OCI-LY1 (cell line): ENCODE measurements around the gene CYGB.

Source experiments
- H2AFZ ChIP-seq: fragments of 200-600 bp; sonication (generic), shearing (Covaris generic); 2 replicates; pipeline ENCODE4 v1.6.0; 2014; ENCODE audit warnings: antibody characterized with exemption, mild to moderate bottlenecking, low read length
- H3F3A ChIP-seq: fragments of 200-600 bp; sonication (generic), shearing (Covaris generic); 2 replicates; pipeline ENCODE4 v1.6.0; 2014; ENCODE audit warnings: mild to moderate bottlenecking, antibody characterized with exemption, low read length, moderate library complexity; ENCODE audit not compliant: insufficient read depth
- H3K27ac ChIP-seq: fragments of 200-600 bp; sonication (generic); 2 replicates; pipeline ENCODE4 v1.5.1; 2014; ENCODE audit warnings: low read length, mixed run types, mild to moderate bottlenecking, low read depth; ENCODE audit not compliant: poor library complexity, severe bottlenecking
- H3K27me3 ChIP-seq: fragments of 200-600 bp; sonication (generic); 2 replicates; pipeline ENCODE4 v1.6.0; 2014; ENCODE audit warnings: antibody characterized with exemption, mild to moderate bottlenecking, low read length, moderate library complexity; ENCODE audit not compliant: insufficient read depth
- H3K36me3 ChIP-seq: fragments of 200-600 bp; sonication (generic); 2 replicates; pipeline ENCODE4 v1.6.1; 2014; ENCODE audit warnings: mild to moderate bottlenecking, antibody characterized with exemption, low read length, moderate library complexity, mixed read lengths; ENCODE audit not compliant: insufficient read depth
- H3K4me1 ChIP-seq: fragments of 200-600 bp; sonication (generic); 2 replicates; pipeline ENCODE4 v1.5.1; 2014; ENCODE audit warnings: mild to moderate bottlenecking, low read length, moderate library complexity; ENCODE audit not compliant: insufficient read depth, severe bottlenecking
- H3K4me2 ChIP-seq: fragments of 200-600 bp; sonication (generic), shearing (Covaris generic); 2 replicates; pipeline ENCODE4 v1.6.1; 2014; ENCODE audit warnings: low read length
- H3K4me3 ChIP-seq: fragments of 200-600 bp; sonication (generic); 2 replicates; pipeline ENCODE4 v1.5.1; 2014; ENCODE audit warnings: low read length, low read depth, mild to moderate bottlenecking, mixed read lengths; ENCODE audit not compliant: poor library complexity, severe bottlenecking
- H3K79me2 ChIP-seq: fragments of 200-600 bp; shearing (Covaris generic); 2 replicates; pipeline ENCODE4 v1.6.1; 2016; ENCODE audit warnings: mixed run types, low read length, mixed read lengths; ENCODE audit not compliant: insufficient read depth
- H3K9ac ChIP-seq: fragments of 200-600 bp; sonication (generic), shearing (Covaris generic); 2 replicates; pipeline ENCODE4 v1.6.1; 2014; ENCODE audit warnings: mild to moderate bottlenecking, low read length, mixed read lengths
- H3K9me2 ChIP-seq: fragments of 200-600 bp; sonication (generic), shearing (Covaris generic); 2 replicates; pipeline ENCODE4 v1.6.1; 2014; ENCODE audit warnings: low read depth, mild to moderate bottlenecking, low read length, mixed read lengths
- H3K9me3 ChIP-seq: fragments of 200-600 bp; shearing (Covaris generic); 2 replicates; pipeline ENCODE4 v1.6.1; 2014; ENCODE audit warnings: low read length, mixed read lengths
- H4K20me1 ChIP-seq: fragments of 200-600 bp; sonication (generic), shearing (Covaris generic); 2 replicates; pipeline ENCODE4 v1.6.0; 2016; ENCODE audit warnings: mild to moderate bottlenecking, low read length; ENCODE audit not compliant: insufficient read depth
- EZH2 ChIP-seq: fragments of 200-600 bp; sonication (generic), shearing (Covaris generic); IDR thresholded peaks from 2 replicates; pipeline ENCODE4 v1.8.0; 2017; ENCODE audit warnings: borderline replicate concordance, mixed run types, mild to moderate bottlenecking, antibody characterized with exemption, low read length, moderate library complexity, mixed read lengths
- TF ChIP-seq, protein P1 (sequence below): fragments of 200-600 bp; sonication (generic), shearing (Covaris generic); IDR thresholded peaks from 2 replicates; pipeline ENCODE4 v1.5.1; 2017; ENCODE audit warnings: mild to moderate bottlenecking, antibody characterized with exemption, low read length, moderate library complexity, mixed read lengths

The CYGB gene

DNA sequence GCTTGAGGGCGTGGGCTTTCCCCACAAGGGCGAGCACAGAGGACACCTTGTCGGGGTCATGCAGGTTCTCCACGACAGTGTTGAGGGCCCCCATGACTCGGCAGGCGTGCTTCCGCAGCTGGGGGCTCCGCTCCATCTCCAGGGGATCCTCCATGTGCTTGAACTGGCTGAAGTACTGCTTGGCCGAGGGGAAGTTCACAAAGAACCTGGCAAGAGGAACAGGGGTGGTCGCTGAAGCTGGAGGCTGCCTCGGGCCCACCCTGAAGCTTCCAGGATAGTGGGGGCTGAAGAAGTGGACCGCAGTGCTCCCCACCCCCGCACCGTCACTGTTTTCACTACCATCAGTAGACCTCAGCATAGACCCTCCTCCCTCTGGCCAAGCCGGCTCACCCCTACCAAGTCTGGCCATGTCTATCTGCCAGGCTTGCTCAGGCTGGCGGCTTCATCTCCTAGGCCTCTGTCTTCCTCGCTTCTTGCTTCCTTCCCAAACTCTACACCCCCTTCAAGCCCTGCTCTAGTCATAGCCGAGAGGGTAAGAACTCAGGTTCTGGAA is 5.9 kb downstream of the CYGB start:
- Histone ChIP-seq H3K9ac (no peak overlapping the region; the same call in 1 of the 2 replicates), H3K4me1 (peaks cover 44% of the 10 kb centered on the region), H3K27me3 (no peaks in the 10 kb centered on the region; the same call in 1 of the 2 replicates), H3K9me3 (no peaks in the 10 kb centered on the region), H3F3A (no peaks in the 10 kb centered on the region), H3K4me3 (no peak overlapping the region), H4K20me1 (no peaks in the 10 kb centered on the region), H3K4me2 (peak overlapping the region; percentile 49; the same call in 1 of the 2 replicates), H3K79me2 (no peaks in the 10 kb centered on the region), H2AFZ (no peak overlapping the region), H3K27ac (no peak overlapping the region), H3K36me3 (no peaks in the 10 kb centered on the region), H3K9me2 (no peaks in the 10 kb centered on the region)
- TF ChIP-seq, protein P1, sequence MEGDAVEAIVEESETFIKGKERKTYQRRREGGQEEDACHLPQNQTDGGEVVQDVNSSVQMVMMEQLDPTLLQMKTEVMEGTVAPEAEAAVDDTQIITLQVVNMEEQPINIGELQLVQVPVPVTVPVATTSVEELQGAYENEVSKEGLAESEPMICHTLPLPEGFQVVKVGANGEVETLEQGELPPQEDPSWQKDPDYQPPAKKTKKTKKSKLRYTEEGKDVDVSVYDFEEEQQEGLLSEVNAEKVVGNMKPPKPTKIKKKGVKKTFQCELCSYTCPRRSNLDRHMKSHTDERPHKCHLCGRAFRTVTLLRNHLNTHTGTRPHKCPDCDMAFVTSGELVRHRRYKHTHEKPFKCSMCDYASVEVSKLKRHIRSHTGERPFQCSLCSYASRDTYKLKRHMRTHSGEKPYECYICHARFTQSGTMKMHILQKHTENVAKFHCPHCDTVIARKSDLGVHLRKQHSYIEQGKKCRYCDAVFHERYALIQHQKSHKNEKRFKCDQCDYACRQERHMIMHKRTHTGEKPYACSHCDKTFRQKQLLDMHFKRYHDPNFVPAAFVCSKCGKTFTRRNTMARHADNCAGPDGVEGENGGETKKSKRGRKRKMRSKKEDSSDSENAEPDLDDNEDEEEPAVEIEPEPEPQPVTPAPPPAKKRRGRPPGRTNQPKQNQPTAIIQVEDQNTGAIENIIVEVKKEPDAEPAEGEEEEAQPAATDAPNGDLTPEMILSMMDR: no peak
- TF ChIP-seq EZH2: no peak

- Histone ChIP-seq H3K4me2 (peak overlapping the region; percentile 49), H3K36me3 (no peaks in the 10 kb centered on the region), H3K27me3 (no peaks in the 10 kb centered on the region; the same call in 1 of the 2 replicates)
Measured at GRCh38 chr17:76530811-76531485, 6.6 kb downstream of the CYGB start.

GRCh38 chr17:76530095-76530723 is 7.3 kb downstream of the CYGB start:
- H3K27me3 ChIP-seq: peaks cover under 1% of the 10 kb centered on the region; the same call in 1 of the 2 replicates
- H3K79me2 ChIP-seq: no peaks in the 10 kb centered on the region
- H3K9ac ChIP-seq: peak overlapping the region; percentile 28; the same call in 1 of the 2 replicates
- no peaks in the 10 kb centered on the region for H3K9me3 ChIP-seq
- H3F3A ChIP-seq: no peaks in the 10 kb centered on the region
- TF ChIP-seq, protein P1: no peak
- no peak for TF ChIP-seq EZH2
- no peaks in the 10 kb centered on the region for H4K20me1 ChIP-seq
- peak overlapping the region; percentile 49; the same call in 1 of the 2 replicates for H3K4me2 ChIP-seq
- H2AFZ ChIP-seq: peak overlapping the region; percentile 97
- peak overlapping the region; percentile 23 for H3K27ac ChIP-seq
- H3K4me3 ChIP-seq: peak overlapping the region; percentile 13
- H3K36me3 ChIP-seq: no peaks in the 10 kb centered on the region
- no peaks in the 10 kb centered on the region for H3K9me2 ChIP-seq
- peaks cover 44% of the 10 kb centered on the region for H3K4me1 ChIP-seq

More at GRCh38 chr17:76530811-76531485, 6.6 kb downstream of the CYGB start:
- H3K9me2 ChIP-seq: no peaks in the 10 kb centered on the region
- peak overlapping the region; percentile 23 for H3K27ac ChIP-seq
- H3K9me3 ChIP-seq: no peaks in the 10 kb centered on the region
- no peaks in the 10 kb centered on the region for H3F3A ChIP-seq
- TF ChIP-seq, protein P1: no peak
- TF ChIP-seq EZH2: no peak
- H3K79me2 ChIP-seq: no peaks in the 10 kb centered on the region
- H2AFZ ChIP-seq: peak overlapping the region; percentile 97
- peak overlapping the region; percentile 28; the same call in 1 of the 2 replicates for H3K9ac ChIP-seq
- H3K4me3 ChIP-seq: peak overlapping the region; percentile 13
- no peaks in the 10 kb centered on the region for H4K20me1 ChIP-seq
- peaks cover 44% of the 10 kb centered on the region for H3K4me1 ChIP-seq
